Stimulated activated naive CD4-positive, alpha-beta T cell treated with Interleukin-2 at 50 U/mL for 16 hours (primary cell): ENCODE results near the gene RBM33.
"Not testable (repeated sequence)": the region's sequence is repeated elsewhere in the genome, so short reads cannot be mapped to it uniquely, and the experiment has no call there.

ENCODE experiments used
- DNase-seq: peaks from one replicate; lab custom pipeline; 2025; lab: John Stamatoyannopoulos, UW

Gene RBM33, protein sequence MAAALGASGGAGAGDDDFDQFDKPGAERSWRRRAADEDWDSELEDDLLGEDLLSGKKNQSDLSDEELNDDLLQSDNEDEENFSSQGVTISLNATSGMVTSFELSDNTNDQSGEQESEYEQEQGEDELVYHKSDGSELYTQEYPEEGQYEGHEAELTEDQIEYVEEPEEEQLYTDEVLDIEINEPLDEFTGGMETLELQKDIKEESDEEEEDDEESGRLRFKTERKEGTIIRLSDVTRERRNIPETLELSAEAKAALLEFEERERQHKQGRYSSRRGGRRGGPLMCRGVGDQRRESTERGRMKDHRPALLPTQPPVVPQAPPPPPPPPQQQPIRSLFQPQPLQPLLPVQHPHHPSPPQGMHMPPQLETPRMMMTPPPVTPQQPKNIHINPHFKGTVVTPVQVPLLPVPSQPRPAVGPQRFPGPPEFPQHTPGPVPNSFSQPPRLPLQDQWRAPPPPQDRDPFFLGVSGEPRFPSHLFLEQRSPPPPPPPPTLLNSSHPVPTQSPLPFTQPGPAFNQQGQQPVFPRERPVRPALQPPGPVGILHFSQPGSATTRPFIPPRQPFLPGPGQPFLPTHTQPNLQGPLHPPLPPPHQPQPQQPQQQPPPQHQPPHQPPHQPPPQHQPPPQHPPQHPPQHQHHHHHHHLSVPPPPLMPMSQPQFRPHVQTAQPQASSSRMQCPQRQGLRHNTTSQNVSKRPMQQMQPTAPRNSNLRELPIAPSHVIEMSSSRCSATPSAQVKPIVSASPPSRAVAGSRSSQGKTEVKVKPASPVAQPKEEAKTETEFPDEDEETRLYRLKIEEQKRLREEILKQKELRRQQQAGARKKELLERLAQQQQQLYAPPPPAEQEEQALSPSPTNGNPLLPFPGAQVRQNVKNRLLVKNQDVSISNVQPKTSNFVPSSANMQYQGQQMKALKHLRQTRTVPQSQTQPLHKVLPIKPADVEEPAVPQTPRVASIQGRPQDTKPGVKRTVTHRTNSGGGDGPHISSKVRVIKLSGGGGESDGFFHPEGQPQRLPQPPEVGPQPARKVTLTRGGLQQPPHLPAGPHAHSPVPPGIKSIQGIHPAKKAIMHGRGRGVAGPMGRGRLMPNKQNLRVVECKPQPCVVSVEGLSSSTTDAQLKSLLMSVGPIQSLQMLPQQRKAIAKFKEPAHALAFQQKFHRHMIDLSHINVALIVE

DNA sequence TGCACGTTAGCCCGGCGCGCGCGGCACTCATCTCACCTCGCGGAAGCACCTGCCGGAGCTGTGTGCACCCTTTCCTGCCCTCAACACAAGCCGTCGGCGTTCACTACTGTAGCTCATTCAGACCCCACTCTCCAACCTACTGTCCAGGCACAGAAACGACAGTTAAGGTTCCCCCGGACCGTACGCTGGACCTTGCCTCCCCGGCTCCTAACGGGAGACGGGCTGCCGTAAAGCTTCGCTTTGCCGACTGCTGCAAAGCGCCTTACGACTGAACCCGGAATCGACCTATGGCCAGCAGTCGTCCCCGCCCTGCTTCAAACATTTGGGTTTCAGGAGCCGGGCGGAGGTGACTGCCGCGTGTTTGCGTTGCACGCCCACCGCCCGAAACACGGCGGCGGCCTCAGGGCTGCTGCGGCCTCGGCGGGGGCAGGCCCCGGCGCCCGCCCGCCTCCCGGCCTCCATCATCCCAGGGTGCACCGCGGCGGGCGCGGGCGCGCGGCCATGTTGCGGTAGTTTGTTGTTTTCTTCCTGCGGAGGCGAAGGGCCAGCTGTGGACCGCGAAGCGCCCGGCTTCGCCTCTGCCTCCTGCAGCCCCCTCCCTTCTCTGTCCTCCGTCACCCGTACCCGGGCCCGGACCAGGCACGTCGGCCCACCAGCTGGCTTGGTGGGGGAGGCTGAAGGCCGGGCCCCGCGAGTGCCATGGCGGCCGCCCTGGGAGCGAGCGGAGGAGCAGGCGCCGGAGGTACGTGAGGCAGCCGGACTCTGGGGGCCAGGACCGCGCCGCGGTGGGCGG is at the start of gene RBM33:
Gene RBM33 (plus strand): TSS at position 484 of the 793 bp plus-strand sequence. CDS start 216 bp downstream, at position 700.
- peak; percentile 86 for DNase-seq

DNA sequence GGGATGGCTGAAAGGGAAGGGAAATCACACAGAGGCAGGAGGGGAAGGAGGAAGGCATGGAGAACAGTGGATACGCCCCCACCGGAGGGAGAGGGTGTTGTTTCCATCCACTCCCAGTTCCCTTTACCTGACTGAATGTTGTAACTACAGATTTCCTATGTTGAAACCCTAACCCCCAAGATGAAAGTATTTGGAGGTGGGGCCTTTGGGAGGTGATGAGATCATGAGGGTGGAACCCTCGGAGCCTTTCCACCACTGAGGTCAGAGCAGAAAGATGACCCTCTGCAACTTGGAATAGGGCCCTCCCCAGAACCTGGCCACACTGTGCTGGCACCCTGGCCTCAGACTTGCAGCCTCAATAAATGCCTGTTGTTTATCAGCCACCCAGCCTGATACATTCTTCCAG is 49.5 kb upstream of the RBM33 start:
- no peak for DNase-seq

DNA sequence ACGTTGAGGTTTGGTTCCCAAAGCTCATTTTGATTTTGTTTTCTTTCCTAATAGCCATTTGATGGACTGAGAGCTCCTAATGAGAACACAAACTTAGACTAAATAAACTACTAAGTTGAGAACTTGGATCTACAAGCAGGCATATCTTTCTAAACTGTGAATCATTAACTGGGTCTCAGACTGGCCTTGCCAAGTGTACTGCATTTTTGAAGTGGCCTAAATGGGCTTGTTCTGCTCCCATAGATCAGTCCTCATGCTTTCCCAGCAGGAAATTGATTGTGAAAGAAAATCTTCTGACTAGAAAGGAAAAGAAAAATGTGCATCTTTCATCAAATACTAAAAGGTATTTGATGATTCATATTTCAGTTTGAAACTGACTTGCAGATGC is 46.7 kb upstream of the RBM33 start:
- DNase-seq = no peak

DNA sequence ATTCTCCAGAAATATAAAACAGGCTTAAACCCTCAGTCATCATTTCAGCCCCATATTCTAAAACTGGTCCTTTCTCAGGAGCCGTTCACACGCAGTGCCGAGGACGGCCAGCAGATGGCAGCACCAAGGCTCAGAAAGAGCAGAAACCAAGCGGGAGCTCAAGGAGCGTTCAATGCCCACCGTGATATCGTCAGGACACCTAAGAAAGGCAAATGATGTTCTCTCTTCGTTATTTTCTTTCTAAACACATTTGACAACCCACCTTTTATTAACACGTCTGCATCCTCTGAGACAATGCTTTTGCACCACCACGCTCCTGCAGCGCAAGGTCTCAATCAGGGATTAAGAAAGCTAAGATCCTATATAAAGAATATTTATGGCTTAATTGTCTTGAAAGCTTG is 45.7 kb upstream of the RBM33 start:
- peak; percentile 73 for DNase-seq

DNA sequence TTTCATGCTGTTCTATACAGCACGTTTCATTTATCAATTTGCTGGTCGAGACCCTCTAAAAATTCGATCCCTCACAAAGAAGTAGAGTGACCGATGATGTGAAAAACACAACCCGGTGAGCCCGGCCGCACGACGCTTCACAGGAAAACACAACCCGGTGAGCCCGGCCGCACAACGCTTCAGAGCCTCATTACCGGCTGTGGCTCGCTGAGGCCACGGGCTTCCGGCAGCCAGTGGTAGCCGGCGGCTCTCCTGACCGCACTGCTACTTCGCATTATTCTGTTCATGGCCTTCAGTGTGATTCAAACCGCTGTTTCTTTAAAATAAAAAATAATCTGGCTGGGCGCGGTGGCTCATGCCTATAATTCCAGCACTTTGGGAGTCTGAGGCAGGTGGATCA is 42.3 kb upstream of the RBM33 start:
- DNase-seq = no peak

DNA sequence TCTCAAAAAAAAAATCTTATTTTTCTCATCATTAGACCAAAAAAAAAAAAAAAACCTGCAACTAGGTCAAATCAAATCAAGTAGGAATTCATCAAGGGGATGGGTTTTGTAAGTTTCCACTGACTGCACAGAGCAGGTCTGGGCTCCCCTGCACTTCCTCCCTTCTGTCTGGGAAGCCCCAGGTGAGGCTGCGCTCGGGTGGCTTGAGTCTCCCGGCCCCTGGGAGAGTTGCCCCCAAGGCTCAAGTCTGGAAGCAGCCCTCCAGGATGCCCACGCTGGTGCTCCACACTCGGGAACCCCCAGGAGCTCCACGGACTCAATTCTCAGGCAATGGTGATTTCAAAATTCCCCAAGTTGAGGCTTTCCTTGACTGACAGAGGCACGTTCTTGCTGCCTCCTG is 41.7 kb upstream of the RBM33 start:
- no peak for DNase-seq

DNA sequence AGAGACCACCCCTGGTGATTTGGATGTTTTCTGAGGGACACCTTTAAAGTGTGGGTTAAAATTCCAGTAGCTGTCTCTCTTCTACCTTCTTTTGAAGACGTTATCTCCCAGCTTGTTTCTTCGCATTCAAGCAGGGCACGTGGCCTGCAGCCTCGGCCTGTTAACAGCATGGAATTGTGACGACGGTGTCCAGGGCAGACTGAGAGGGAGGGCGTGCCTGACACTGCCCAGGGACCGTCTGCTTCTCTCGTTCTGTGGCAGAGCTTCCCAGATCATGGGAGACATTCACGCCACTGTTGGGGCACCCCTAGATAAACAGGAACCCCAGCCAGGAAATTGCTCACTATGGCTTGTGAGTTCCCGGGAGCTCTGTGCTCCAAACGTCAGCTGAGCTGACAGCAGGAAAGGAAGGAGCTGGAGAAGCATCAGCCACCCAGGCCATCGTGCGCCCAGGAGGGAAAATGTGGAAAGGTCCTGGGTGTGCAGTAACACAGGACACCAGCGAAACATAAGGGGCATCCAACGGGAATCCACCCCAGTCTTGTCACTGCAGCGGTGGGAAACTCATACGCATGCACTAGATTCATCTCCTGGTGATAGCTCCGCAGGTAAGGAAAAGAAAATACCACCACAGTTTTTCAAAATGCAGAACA is 41.1 kb upstream of the RBM33 start:
- DNase-seq = no peak

DNA sequence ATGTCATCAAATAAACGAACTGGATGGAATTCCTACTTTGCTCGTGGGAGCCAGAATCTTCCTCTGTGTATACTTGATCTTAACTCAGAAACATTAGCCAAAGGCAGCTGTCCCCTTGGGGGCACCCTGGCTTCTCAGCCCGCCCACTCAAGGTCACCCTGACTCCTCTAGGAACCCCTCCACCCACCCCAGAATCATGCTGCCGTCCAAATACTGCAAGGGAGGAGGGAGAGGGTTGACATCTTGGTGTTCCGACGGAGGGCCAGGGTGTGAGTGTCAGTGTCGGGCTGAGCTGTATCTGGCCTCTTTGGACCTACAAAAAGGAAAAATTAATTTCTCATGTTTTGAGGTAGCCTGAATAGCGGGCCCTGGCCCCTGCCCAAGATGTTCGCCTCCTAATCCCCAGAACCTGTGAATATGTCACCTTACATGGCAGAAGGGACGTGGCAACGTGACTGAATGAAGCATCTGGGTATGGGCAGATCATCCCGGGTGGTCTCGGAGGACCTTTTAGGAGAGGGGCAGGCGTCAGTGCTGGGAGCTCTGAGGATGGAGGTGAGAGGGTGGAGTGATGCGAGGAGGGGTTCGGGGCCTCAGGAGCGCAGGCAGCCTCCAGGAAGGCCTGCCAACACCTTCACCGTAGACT is 40.5 kb upstream of the RBM33 start:
- DNase-seq = no peak

DNA sequence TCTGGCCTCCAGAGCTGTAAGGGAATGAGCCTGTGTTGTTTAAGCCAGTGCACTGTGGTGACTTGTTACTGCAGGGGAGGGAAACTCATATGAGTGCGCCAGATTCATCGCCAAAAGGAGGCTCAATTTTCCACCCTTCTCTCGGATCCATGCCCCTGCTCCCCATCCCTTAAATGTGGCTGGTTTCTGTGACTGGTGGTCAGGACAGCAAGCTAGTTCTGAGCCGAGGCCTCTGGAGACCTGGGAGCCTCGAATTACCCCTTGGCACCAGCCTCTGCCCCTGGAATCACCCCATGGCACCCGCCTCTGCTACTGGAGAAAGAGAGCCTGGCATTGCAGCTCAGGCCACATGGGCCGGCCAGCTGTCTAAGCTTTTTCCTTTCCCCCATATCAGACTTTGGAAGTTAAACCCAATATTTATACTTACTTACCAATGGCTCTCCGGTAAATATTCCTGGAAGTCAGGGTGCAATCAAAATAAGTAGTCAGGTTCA is 39.9 kb upstream of the RBM33 start:
- no peak for DNase-seq

DNA sequence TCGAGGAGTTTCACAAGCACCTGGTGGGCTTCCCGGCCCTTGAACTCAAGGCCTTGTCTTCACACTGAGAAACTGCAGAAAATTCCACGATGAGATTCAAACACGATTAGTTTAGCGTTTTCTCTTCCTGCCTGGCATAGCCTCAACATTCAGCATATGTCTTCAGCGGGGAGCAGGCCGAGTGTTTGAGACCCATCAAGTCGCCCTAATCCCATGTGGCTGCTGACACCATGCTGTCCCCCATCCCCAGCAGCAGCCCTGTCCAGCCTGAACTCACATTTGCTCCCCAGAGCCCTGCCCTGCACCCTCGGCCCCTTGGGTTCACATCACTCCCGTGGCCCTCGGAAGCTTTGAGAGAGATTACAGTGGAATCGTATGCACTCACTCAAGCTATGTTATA is 35.3 kb upstream of the RBM33 start:
- DNase-seq = no peak

DNA sequence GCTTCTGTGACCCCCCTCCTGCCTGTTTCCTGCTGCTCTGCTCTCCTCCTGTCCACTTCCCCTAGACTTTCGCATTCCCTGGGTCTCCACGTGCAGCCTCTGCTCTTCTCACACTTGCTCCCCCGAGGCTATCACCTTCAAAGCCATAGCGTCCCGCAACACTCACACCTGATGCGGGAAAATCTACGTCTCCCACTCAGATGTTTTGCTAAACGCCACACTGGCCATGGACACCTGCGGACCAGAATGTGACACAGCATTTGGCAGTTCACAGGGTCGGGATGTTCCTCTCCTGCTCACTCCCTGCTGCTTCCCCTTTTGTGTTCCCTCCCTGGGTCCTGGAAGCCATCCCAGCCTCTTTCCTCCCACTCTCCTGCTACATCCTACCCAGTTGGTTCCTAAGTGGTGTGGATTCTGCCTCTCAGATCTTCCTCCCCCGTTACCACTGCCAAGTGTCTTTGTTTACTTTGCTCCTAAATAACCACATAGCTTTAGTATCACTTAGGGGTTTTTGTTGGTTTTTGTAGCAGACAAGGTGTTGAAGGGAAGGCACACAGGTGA is 33.7 kb upstream of the RBM33 start:
- no peak for DNase-seq

DNA sequence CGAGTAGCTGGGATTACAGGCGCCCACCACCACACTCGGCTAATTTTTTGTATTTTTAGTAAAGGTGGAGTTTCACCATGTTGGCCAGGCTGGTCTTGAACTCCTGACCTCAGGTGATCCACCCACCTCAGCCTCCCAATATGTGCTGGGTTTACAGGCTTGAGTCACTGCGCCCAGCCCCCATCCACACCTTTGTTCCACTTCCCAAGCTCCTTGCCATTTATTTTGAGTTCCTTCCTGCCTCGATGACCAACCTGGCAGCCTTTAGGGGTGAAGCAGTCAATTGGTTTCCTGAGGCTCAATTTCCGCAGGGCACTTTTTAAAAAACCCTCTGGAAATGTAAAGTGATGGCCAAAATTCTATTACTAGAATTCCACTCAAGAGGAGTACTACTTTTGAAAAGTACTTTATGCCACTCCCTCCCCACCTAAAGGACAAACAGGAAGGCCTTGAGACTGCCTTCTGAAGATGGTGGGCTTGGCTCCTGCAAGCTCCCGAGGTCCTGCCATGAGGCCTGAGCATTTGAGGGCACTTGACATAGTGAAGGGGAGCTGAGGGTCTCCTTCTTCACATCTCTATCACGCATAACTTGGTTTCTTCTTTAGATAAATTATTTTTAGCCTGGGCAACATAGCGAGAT is 32.5 kb upstream of the RBM33 start:
- DNase-seq = no peak

DNA sequence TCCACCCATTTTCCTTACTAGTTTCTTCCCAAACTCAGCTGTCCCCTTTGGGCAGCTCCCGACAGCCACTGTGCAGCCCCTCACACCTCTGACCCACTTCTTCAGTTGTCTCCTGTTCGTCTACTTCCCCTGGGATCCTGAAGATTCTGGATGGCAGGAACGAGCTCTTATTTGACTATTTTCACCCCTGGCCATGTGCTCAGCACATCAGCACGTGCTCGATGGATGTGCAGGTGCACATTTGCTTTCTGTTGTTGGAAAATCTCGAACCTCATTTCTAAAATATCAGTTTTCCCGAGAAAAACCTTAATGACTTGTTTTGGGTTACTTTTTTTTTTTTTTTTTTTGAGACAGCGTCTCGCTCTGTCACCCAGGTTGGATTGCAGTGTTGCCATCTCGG is 31.8 kb upstream of the RBM33 start:
- DNase-seq = no peak

DNA sequence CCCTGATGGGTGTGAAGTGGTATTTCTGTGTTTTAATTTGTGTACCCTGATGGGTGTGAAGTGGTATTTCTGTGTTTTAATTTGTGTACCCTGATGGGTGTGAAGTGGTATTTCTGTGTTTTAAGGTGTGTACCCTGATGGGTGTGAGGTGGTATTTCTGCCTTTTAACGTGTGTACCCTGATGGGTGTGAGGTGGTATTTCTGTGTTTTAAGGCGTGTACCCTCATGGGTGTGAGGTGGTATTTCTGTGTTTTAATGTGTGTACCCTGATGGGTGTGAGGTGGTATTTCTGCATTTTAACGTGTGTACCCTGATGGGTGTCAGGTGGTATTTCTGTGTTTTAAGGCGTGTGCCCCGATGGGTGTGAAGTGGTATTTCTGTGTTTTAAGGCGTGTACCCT is 29.4 kb upstream of the RBM33 start:
- DNase-seq = not testable (repeated sequence)

DNA sequence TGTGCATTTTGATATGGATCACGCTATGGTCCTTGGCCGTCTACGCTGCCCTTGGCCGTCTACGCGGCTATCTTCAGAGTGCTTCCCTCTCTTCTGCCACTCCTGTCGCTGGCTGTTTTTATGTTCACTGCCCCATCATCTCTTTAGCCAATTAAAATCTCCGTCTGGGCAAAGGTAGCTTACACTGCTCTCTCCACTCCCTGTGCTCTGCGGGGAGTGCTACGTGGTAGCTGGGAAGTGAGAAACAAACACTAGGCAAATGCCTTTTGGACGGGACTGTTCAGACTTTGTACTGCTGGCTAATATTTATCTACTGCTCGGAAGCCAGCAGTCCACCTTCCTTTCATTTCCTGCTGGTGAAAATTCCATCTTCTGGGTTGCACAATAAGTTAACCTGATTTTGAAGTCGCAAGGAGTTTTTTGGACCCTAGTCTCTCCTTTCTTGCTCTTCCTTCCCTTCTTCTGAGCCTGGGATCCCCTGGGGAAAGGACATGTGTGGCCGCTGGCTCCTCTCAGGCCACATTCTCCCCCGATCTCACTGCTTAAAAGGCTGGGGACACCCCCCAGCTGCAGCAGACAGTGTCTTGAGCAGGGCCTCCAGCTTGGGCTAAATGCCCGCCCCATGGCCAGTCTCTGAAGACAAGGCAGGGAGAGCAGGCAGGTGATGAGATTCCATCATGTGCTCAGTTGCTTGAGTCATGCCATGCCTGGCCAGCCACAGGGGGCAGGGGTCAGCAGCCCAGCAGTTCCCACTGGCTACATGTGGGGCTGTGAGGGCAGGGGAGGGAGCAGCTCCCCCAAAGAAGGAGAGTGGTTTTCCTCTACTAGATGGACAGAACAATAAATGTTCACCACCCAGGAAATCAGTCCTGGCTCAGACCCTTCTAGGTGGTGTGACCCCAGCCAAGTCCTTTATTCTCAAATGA is 25.5 kb upstream of the RBM33 start:
- no peak for DNase-seq

DNA sequence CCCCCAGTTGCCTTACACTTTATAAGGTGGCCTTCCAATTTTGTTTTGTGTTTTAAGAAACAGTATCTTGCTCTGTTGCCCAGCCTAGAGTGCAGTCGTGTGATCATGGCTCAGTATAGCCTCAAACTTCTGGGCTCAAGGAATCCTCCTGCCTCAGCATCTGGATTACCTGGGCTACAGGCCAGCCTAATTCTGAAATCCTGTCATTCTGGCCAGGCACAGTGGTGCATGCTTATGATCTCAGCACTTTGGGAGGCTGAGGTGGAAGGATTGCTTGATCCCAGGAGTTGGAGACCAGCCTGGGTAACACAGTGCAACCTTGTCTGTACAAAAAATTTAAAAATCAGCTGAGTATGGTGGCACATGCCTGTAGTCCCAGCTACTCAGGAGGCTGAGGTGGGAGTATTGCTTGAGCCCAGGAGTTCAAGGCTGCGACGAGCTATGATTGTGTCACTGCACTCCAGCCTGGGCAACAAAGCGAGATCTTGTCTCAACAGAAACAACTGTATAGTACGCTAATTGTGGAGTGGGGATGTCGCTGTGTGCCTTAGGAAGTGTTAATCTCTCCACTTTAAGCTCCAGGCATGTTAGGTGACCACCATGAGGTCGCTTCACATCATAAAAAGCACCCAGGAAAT is 24.7 kb upstream of the RBM33 start:
- DNase-seq = no peak

DNA sequence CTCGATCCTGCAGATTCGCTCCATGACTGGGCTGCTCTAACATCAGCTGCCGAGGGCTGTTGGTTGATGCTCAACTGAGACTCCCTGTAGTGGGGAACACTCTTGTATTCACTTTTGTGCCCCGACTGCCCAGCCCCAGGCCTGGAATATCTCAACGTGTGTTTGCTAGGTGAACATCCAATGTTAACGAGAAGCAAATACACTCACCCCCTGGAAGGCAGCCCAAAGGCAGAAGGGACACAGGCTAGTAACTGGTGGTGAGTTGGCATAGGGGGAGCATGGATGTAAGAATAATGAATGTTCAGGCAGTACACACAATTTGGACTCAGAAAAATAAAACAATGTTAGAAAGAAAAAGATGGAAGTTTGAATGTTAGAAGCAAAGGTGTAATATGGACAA is 24.0 kb upstream of the RBM33 start:
- no peak for DNase-seq

DNA sequence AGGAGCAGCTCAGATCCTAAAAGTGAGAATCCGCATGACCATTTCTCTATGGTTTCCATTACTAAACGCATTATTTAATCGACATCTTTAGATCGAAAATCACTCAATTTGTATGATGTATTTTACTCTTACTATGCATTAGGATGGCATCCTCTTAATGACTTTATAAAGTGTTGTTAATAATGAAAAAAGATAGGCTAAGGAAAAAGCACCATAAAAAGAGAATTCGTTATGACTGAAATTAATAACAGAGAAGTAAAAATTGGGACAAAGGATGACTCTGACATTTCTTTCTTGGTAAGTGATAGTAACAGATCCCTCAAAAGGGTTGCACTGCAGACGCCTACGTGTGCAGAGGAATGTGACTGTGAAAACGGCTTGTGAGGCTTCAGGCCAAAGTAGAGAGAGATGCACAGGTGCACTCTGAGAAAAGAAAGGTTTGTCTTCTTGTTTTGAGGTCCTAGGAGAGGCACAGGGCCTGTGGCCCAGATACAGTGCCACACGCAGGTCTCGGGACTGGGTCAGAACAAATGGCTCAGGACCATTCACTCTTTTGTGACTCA is 23.0 kb upstream of the RBM33 start:
- DNase-seq = no peak
